NOMO-1 (cell line): ENCODE results near the gene ANKRD34A.

Source experiments
- DNase-seq, 2 experiments: peaks; one replicate each; lab custom pipeline; 2025; ENCODE audit not compliant: unreplicated experiment in 2 of 2; lab: John Stamatoyannopoulos, UW

Gene ANKRD34A

GRCh38 chr1:145916745-145917144, 47.6 kb downstream of the ANKRD34A start:
- no peak for DNase-seq

- DNase-seq, result peak in 1 of 2 experiments; percentile 13
Measured at GRCh38 chr1:145912128-145912641, 52.2 kb downstream of the ANKRD34A start.
